Esophagus muscularis mucosa (tissue), 4 donors: ENCODE data around the gene DPYD. TPM values are rescaled to one million over a fixed set of nuclear protein-coding genes. Genes with fewer than 3 reads are reported as not detected.

ENCODE experiments used
- DNase-seq: peaks from one replicate; pipeline ENCODE4 v3.0.0-alpha.2; 2017; ENCODE audit errors: extremely low spot score
- H3K27ac ChIP-seq, 4 donors: fragments of 200-600 bp; sonication (generic); replicated peaks in 1 of 4; 1 replicate in 3 of 4; 2 replicates in 1 of 4; pipeline ENCODE4 v1.5.1; 2016 to 2019; ENCODE audit warnings: mild to moderate bottlenecking in 1 of 4
- H3K27me3 ChIP-seq, 4 donors: fragments of 200-600 bp; sonication (generic); one replicate each; pipeline versions ENCODE4 v1.5.1 to v1.6.0; 2016 to 2019
- H3K36me3 ChIP-seq, 4 donors: fragments of 200-600 bp; sonication (generic); one replicate each; pipeline ENCODE4 v1.5.1; 2016 to 2019
- H3K4me1 ChIP-seq, 4 donors: fragments of 200-600 bp; sonication (generic); one replicate each; pipeline ENCODE4 v1.5.1; 2016 to 2019
- H3K4me3 ChIP-seq, 4 donors: fragments of 200-600 bp; sonication (generic); 1 replicate in 2 of 4; 2 replicates in 2 of 4; pipeline ENCODE4 v1.5.1; 2016 to 2019; ENCODE audit warnings: mild to moderate bottlenecking in 4 of 4, moderate library complexity in 1 of 4
- H3K9me3 ChIP-seq, 4 donors: fragments of 200-600 bp; sonication (generic); 1 replicate in 3 of 4; 2 replicates in 1 of 4; pipeline ENCODE4 v1.5.1; 2016 to 2019
- CTCF ChIP-seq, 3 experiments: fragments of 200-600 bp in 2 of 3; fragments of 450-650 bp in 1 of 3; sonication (generic) in 2 of 3; IDR thresholded peaks; one replicate each; pipeline ENCODE4 v1.5.1; 2017 to 2019; ENCODE audit warnings: antibody characterized with exemption in 3 of 3, mild to moderate bottlenecking in 2 of 3, moderate library complexity in 1 of 3
- EP300 ChIP-seq: sonication (generic); formaldehyde crosslinking; IDR thresholded peaks from one replicate; pipeline ENCODE4 v1.6.1; 2017; ENCODE audit warnings: antibody characterized with exemption
- POLR2A ChIP-seq: fragments of 450-650 bp; IDR thresholded peaks from one replicate; pipeline ENCODE4 v1.6.1; 2017; ENCODE audit warnings: antibody characterized with exemption, moderate library complexity, mild to moderate bottlenecking, low read depth
- POLR2AphosphoS5 ChIP-seq, 2 donors: sonication (generic); formaldehyde crosslinking; IDR thresholded peaks; one replicate each; pipeline ENCODE4 v1.6.1; 2017; ENCODE audit warnings: antibody characterized with exemption in 2 of 2
- WGBS: methylation state at CpG from one replicate; pipeline ENCODE4 v1.1.5; 2018; 5-methylcytosine and 5-hydroxymethylcytosine counted together
- intact Hi-C: fragments of 100-400 bp; cut with DNase I; formaldehyde crosslinking; loops from one replicate; pipeline ENCODE4 v1.15.1; 2023
- total RNA-seq, 4 donors: library from RNA; depleted of rRNA; stranded (reverse); fragments of >200 nt; gene quantifications; one replicate each; pipeline versions ENCODE4 v1.1.0 to v1.2.1, GENCODE V29; 2016

DPYD gene
- total RNA-seq, 4 donors from 2014 or later: 31.1 to 36.6 (median 31.7) TPM

- H3K27ac ChIP-seq: no peak overlapping the region
- no peak overlapping the region for H3K4me3 ChIP-seq
- H3K36me3 ChIP-seq: no peaks in the 10 kb centered on the region
- H3K4me1 ChIP-seq: peaks cover 0 to 4% (median 0%) of the 10 kb centered on the region in 4 donors
- WGBS: 98% methylated on average over 2 of the region's 2 CpGs
- TF ChIP-seq EP300: no peak
- TF ChIP-seq POLR2A: no peak
- no peak for TF ChIP-seq CTCF (IDR thresholded peaks at IDR 0.05)
- no peak for TF ChIP-seq POLR2AphosphoS5 (IDR thresholded peaks at IDR 0.05)
- intact Hi-C loops: no loop called here
- no peaks in the 10 kb centered on the region for H3K9me3 ChIP-seq
- no peaks in the 10 kb centered on the region for H3K27me3 ChIP-seq
- DNase-seq: no peak
Observed at GRCh38 chr1:97619706-97620105, 301.1 kb downstream of the DPYD start.

- TF ChIP-seq EP300 (no peak), POLR2A (no peak), CTCF (IDR thresholded peaks at IDR 0.05) (no peak), POLR2AphosphoS5 (IDR thresholded peaks at IDR 0.05) (no peak)
- no peaks in the 10 kb centered on the region for H3K9me3 ChIP-seq
- H3K27me3 ChIP-seq: no peaks in the 10 kb centered on the region
- DNase-seq: no peak
- no peaks in the 10 kb centered on the region for H3K4me1 ChIP-seq
- no peak overlapping the region for H3K4me3 ChIP-seq
- 83% methylated on average over 3 of the region's 3 CpGs for WGBS
- no peaks in the 10 kb centered on the region for H3K36me3 ChIP-seq
- intact Hi-C loops: no loop called here
- H3K27ac ChIP-seq: no peak overlapping the region
Observed at GRCh38 chr1:97610748-97611147, 310.1 kb downstream of the DPYD start.

GRCh38 chr1:97610102-97610501, 310.7 kb downstream of the DPYD start:
- Histone ChIP-seq H3K27me3 (no peaks in the 10 kb centered on the region), H3K36me3 (no peaks in the 10 kb centered on the region), H3K27ac (no peak overlapping the region), H3K4me1 (no peaks in the 10 kb centered on the region), H3K9me3 (no peaks in the 10 kb centered on the region), H3K4me3 (no peak overlapping the region)
- DNase-seq: no peak
- TF ChIP-seq POLR2A (no peak), POLR2AphosphoS5 (IDR thresholded peaks at IDR 0.05) (no peak)
- 89% methylated on average over 3 of the region's 3 CpGs for WGBS
- intact Hi-C loops: no loop called here

GRCh38 chr1:97608272-97608671, 312.6 kb downstream of the DPYD start:
- no peaks in the 10 kb centered on the region for H3K4me1 ChIP-seq
- TF ChIP-seq POLR2AphosphoS5 (IDR thresholded peaks at IDR 0.05) (no peak), CTCF (IDR thresholded peaks at IDR 0.05) (no peak), EP300 (no peak), POLR2A (no peak)
- H3K27me3 ChIP-seq: no peaks in the 10 kb centered on the region
- no peaks in the 10 kb centered on the region for H3K36me3 ChIP-seq
- H3K4me3 ChIP-seq: no peak overlapping the region
- intact Hi-C loops: no loop called here
- DNase-seq: no peak
- H3K27ac ChIP-seq: no peak overlapping the region
- WGBS: 95% methylated on average over 4 of the region's 4 CpGs
- no peaks in the 10 kb centered on the region for H3K9me3 ChIP-seq

- intact Hi-C loops: no loop called here
- WGBS: 65% methylated on average over 5 of the region's 5 CpGs
- no peak for TF ChIP-seq EP300
- no peak for TF ChIP-seq CTCF (IDR thresholded peaks at IDR 0.05)
- TF ChIP-seq POLR2A: no peak
- TF ChIP-seq POLR2AphosphoS5 (IDR thresholded peaks at IDR 0.05): no peak
Observed at GRCh38 chr1:97603776-97604175, 317.1 kb downstream of the DPYD start.

More at GRCh38 chr1:97603776-97604175, 317.1 kb downstream of the DPYD start:
- no peak overlapping the region for H3K27ac ChIP-seq
- no peaks in the 10 kb centered on the region for H3K9me3 ChIP-seq
- no peaks in the 10 kb centered on the region for H3K4me1 ChIP-seq
- no peaks in the 10 kb centered on the region for H3K36me3 ChIP-seq
- H3K27me3 ChIP-seq: no peaks in the 10 kb centered on the region
- no peak for DNase-seq
- H3K4me3 ChIP-seq: no peak overlapping the region
